22Rv1 (cell line): Measurements from ENCODE around the gene RELB.

Source experiments
- ZFX ChIP-seq: fragments of 450-650 bp; IDR thresholded peaks from 2 replicates; pipeline ENCODE4 v1.6.1; 2017; ENCODE audit warnings: antibody characterized with exemption, borderline replicate concordance
- TF ChIP-seq, protein P1 (sequence below): fragments of 450-650 bp; IDR thresholded peaks from 2 replicates; pipeline ENCODE4 v1.5.1; 2017; ENCODE audit warnings: mild to moderate bottlenecking

DNA sequence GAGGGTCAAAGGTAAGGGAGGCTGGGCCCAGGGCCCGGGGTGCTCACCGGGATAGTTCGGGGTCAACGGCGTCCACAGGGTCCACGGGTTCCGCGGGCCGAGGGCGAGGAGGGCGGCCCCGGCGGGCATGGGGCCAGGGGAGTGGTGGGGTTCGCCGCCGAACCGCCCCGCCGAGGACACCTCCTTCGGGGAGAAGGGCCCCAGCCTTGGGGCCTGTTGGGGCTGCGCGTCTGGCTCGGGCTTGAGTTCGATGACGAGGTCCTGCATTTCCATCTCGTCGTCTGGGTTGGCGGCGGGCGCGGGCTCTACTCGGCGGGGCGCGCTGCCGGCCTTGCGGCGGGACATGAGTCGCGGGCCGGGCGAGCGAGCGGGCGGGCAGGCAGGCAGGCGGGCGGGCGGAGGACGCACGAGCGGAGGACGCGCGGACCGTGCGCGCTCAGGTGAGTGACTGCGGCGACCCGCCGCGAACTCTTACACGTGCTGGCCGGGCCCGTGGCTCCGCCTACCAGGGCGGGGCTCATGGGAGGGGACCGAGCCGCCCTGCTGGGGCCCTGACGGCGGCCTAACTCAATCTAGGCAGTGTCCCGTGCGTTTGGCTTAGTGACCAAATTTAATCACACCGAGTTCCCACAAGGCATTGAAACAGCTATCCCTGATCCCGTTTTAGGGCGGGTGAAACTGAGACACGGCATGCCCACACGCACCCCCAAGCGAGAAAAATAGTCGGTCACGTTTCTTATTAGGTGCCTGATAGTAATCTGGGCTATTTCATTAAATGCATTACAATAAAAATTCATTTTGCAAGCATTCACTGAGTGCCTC lies 75.0 kb downstream of the RELB start, which contains the start of gene ZNF296:
- TF ChIP-seq, protein P1, sequence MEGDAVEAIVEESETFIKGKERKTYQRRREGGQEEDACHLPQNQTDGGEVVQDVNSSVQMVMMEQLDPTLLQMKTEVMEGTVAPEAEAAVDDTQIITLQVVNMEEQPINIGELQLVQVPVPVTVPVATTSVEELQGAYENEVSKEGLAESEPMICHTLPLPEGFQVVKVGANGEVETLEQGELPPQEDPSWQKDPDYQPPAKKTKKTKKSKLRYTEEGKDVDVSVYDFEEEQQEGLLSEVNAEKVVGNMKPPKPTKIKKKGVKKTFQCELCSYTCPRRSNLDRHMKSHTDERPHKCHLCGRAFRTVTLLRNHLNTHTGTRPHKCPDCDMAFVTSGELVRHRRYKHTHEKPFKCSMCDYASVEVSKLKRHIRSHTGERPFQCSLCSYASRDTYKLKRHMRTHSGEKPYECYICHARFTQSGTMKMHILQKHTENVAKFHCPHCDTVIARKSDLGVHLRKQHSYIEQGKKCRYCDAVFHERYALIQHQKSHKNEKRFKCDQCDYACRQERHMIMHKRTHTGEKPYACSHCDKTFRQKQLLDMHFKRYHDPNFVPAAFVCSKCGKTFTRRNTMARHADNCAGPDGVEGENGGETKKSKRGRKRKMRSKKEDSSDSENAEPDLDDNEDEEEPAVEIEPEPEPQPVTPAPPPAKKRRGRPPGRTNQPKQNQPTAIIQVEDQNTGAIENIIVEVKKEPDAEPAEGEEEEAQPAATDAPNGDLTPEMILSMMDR = no peak
- no peak for TF ChIP-seq ZFX
